Forelimb muscle (tissue), 1 donor: Measurements from ENCODE around the gene HSPA6. TPM values are rescaled to one million over a fixed set of nuclear protein-coding genes. Genes with fewer than 3 reads are reported as not detected.
"Not testable (repeated sequence)": the region's sequence is repeated elsewhere in the genome, so short reads cannot be mapped to it uniquely, and the experiment has no call there.

Experiments used
- DNase-seq: peaks from one replicate; pipeline ENCODE4 v3.0.0-alpha.2; 2013; ENCODE audit warnings: low read depth
- polyA plus RNA-seq: library from polyadenylated mRNA; unstranded; fragments of 120-200 nt; gene quantifications from one replicate; pipeline ENCODE4 v1.2.1, GENCODE V29; 2013; ENCODE audit not compliant: insufficient read length

HSPA6 gene
- polyA plus RNA-seq, 1 donor: 0.57 TPM

DNA sequence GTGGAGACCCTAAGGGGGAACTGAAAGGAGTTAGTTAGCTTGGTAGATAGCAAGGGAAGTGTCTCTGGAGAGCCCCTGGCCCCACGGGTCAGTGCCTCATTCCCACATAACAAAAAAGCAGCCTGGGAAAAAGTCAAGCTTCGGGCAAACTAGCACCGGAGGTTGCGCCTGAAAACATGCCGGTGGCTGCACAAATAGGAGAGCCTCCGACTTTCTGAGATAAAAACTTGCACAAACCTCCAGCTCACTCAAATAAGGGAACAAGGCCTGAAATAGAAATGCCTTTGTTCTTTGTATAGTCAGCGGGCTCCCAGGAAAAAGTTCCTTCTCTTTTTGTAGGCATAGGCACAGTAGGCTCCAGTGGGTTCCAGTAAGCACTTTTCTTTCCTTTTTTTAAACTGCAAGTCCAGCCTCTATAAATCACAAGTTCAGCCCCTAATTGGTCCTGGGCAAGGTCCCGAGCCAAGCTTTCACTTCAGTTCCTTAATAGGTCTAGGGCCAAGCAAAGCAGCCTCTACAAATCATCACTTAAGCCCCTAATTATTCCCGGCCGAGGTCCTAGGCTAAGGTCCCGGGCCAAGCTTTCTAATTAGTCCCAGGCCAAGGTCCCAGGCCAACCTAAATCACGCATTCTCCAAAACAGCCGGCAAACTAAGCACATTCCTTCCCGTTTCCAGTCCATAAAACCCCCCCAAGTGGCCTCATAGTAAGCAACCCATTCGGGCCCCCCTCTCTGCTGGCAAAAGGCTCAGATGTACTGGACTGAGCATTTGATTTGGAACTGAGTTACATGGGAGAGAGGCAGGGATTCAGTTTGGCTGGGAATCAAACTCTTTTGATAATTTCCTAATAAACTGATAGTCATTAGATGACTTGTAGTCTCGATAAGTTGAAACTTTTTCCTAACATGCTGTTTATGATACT is 8.6 kb downstream of the HSPA6 start:
- not testable (repeated sequence) for DNase-seq

DNA sequence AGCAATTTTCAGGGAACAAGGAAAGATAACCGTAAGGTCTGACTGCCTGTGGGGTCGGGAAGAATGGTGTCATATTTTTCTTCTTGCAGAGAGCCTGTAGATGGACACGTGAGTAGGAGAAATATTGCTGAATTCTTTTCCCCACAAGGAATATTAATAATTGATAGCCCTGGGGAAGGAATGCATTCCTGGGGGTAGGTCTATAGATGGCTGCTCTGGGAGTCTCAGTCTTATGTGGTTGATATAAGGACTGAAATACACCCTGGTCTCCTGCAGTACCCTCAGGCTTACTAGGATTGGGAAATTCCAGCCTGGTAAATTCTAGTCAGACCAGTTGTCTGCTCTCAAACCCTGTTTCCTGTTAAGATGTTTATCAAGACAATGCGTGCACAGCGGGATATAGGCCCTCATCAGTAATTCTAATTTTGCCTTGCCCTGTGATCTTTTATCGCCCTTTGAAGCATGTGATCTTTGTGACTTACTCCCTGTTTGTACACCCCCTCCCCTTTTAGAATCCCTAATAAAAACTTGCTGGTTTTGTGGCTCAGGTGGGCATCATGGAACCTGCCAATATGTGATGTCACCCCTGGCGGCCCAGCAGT is 12.8 kb downstream of the HSPA6 start:
- DNase-seq: not testable (repeated sequence)

DNA sequence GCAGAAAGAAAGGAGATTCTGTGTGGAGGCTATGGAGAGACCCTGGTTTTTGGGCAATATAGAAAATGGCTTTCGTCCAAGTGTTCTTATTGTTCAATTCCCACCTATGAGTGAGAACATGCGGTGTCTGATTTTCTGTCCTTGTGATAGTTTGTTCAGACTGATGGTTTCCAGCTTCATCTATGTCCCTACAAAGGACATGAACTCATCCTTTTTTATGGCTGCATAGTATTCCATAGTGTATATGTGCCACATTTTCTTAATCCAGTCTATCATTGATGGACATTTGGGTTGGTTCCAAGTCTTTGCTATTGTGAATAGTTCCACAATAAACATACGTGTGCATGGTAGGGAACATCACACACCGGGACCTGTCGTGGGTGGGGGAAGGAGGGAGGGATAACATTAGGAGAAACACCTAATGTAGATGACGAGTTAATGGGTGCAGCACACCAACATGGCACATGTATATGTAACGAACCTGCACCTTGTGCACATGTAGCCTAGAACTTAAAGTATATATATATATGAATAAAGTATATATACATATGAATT is 14.7 kb downstream of the HSPA6 start:
- not testable (repeated sequence) for DNase-seq

DNA sequence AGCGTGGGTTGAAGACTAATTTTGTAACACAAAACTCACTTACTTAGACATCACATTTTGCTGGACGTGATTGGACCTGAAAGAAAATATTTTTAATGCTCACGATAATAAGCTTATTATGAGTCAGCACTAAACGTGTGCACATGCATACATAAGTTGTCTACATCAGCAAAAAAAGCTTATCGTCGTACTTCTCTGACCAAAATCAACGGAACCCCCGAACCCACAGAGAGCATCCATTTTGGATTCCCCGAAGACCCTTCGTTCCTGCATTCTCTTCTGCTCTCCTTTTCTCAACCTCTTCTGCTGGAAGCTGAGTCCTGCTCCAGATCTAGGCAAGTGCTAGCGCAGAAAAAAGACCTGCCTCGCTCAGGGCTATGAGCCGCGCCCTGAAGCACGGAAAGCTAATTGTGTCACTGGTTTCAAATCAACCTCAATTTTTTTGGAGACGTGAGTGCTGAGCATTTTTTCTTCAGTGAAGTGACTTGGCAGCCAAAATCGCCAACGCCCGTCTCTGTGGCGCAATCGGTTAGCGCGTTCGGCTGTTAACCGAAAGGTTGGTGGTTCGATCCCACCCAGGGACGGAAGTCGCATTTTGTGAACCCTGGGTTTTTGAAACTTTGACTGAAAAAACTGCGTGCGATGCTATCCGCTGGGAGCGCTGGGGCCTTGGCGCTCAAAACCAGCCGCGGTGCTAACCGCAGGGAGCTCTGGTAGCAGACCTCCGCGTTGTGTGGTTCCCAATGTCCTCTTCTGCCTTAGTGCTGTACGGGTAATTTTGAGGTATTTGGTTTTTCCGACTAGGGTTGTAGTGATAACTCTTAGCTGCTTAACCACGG is 15.6 kb downstream of the HSPA6 start:
- not testable (repeated sequence) for DNase-seq

DNA sequence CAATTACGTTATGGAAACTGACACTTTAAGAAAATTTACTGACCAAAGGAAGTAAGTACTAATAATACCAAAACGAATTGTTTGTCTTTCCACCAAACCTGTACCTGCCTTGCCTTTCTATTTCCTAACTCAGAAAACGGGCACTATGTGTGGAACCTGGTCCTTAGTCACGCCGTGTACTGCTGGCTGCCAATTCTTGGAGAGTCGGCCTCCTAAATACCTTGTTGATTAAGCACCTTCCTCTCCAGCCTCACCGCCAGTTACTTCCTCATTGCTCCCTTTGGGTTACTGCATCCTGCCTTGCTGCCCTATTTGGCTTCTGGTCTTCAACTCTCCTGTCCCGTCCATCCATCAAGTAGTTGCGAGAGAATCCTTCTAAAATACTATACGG is 16.2 kb downstream of the HSPA6 start:
- not testable (repeated sequence) for DNase-seq

DNA sequence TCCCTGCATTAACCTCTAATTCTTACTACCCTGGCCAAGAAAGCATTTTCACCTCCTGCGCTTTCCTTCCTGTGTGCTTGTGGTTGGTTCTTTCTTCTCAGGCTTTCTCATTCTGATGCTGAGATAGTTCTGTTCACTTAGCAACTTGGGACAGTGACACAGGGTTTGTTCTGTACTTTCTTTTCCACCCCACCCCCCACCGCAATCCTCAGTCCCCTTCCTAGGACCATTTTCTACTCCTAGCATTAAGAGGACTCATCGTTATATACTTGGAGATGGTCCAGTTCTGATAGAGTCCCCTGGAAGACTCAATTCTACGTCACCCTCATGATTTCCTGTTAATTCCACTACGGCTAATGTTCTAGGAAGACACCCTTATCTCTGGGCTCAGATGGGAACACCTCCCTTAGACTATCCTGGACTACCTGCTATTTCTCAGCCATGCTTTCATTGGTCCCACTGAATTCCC is 17.8 kb downstream of the HSPA6 start:
- not testable (repeated sequence) for DNase-seq

DNA sequence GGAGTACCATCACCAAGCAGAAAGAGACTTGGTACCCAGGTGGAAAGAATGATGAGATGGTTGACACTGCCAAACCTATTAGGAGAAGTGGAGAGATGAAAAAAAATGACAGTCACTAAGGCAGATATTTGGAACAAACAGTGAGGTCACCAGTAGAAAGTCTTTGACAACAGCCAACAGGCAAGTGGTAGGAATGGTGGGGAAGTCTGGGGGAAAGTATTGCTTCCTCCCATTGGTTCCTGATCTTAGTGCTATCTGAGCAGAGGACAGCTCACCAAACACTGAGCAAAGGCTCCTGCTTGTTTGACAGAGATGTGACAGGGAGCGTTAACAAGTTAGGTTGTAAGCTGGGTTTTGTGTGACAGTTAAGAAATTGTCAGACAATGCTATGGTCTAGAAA is 18.8 kb downstream of the HSPA6 start:
- not testable (repeated sequence) for DNase-seq

DNA sequence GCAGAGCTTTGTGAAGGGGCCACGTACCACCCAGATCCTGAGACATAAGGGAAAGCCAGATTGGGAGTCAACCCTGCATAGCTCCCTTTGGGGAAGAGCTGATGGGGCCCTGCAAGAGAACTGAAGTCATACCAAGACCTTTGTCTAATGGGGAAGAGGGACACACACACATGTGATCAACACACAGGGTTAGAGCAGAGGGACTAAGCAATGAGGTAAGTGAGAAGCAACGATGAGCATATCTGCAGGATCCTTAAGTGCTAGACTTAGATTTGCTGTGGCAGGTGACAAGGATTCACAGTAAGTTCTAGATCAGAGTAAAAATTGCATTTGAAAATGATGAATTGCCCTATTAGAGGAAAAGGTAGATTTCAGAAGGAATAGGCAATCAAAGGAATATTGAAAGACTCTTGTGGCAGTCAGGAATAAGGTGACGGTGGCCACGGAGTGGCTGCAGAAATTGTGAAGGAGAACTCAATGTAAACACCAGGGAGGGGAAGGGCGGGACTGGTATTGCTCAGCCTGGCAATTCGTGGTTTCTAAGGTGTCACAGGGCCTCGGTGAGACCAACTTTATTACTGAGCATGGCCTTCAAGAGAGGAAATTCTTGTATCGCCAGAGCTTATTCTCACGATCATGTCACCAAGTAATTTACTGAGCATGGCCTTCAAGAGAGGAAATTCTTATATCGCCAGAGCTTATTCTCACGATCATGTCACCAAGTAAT is 20.8 kb downstream of the HSPA6 start:
- DNase-seq: not testable (repeated sequence)

DNA sequence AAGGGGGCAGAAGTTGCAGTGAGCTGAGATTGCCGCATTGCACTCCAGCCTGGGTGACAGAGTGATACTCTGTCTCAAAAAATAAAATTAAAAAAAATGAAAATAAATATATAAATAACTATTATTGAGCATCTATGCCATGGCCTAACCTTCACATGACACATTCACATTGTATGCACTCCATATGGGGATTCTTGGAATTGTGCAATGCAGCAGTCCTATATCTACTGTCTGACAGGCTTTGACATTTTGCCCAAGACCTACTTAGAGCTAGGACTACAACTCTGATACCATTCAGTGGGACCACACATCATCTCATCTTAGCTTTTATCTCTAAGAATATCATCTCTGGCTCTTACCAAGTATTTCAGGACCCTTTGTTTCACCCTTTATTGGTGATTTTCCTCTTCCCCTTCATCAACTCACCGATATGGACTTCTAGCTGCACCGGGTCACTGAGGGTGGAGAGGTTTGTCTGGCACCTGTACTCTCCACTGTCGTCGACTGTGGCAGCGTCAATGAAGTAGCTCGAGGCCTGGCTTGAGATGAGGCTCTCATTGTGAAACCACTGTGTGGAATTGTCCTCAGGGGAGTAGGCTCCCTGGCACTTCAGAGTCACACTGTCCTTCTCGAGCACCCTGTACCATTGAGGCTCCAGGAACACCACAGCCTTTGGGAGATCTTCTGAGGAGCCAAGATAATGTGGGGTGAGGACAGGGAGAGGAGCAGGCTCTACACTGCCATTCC is 23.8 kb downstream of the HSPA6 start:
- DNase-seq: not testable (repeated sequence)

DNA sequence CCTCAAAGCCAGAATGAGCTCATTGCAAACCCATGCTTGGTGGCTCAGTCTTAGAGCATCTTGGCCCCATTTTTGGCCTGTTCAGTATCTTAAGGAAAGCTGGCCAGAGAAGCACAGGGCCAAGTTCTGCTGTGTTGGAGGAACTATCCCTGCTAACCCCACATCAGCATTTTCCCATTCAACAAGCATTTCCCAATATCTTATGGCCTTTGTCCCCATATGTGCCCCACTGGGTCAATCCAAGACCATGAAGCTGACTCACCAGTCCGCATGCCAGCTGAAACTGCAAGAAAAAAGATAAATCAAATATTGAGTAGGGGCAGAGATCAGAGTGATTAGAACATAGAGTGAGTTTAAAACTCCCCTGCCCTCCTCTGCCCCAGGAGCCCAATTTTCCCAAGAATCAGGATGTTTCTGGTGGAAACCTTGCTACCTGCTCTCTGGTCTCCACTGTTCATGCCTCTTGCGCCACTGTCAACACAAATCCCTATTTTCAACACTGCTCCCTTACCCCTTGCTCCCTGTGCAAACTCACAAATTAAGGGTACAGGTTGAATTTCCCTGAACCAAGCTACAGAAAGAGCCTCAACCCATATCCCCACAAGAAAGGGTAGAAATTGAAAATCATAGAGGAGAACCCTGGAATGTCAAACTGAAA is 24.5 kb downstream of the HSPA6 start:
- DNase-seq: not testable (repeated sequence)

DNA sequence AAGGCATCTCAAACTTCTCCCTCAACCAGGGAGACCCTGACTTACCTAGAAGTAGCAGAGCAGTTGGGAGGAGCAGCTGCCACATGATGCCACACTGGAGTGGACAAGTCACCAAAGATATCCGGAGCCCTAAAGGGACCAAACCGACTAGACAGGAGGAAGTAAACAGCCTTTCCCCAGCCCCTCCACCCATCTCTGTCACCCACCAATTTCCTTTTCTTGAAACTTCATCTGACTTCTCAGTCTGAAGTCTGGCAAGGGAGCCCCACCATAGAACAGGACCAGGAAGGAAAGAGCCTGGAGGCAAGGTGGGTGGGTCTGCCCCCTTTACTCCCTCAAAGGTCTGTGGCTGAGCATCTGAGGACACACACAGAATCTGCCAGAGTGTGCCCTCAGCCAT is 25.3 kb downstream of the HSPA6 start, which contains the start of gene FCGR3A:
Gene FCGR3A (minus strand): TSS at position 167 of the 400 bp plus-strand sequence. CDS start 82 bp downstream, at position 85.
- DNase-seq: no peak

DNA sequence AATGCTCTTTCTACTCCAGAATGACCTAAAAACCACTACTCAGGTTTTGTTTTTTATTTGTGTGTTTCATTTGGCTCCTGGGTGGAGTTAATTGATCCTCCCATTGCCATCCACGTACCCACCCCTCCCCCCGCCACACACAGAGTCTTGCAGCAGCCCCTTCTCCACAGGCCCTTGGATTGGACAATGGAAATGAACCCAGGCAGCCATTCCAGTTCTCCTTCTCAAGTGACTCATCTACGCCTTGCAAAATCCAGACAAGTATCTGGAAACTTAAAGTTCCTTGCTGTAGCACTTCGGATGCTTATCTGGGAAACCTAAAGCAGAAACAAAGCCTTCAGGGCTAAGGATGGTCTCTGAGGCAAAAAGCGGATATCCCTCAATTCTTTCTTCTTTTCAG is 26.6 kb downstream of the HSPA6 start:
- not testable (repeated sequence) for DNase-seq

DNA sequence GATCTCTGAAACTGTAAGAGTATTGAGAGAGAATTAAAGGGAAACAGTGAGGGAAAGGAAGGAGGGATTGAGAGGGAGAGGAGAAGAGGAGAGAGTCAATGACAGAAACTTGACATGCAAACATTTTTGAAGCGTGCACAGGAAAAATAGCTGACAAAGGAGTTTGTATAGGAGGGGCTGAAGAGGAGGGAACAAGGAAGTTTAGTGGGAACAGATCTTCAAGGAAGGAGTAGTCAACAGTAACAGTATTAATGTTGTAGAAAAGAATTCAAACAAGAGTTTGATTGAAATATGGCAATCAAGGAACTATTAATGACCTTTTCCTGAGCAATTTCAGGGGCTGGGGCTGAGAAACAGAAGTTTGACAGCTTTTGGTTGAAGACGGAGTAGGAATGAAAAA is 29.3 kb downstream of the HSPA6 start:
- DNase-seq: not testable (repeated sequence)

DNA sequence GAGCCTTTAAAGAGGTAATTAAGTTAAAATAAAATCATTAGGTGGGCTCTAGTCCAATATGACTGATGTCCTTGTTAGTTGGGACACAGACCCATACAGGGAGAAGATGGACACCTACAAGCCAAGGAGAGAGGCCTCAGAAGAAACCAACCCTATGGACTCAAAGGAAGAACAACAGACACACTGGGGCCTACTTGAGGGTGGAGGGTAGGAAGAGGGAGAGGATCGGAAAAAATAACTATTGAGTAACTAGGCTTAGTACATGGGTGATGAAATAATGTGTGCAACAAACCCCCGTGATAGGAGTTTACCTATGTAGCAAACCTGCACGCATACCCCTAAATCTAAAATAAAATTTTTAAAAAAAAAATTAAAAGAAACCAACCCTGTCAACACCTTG is 30.0 kb downstream of the HSPA6 start:
- not testable (repeated sequence) for DNase-seq

DNA sequence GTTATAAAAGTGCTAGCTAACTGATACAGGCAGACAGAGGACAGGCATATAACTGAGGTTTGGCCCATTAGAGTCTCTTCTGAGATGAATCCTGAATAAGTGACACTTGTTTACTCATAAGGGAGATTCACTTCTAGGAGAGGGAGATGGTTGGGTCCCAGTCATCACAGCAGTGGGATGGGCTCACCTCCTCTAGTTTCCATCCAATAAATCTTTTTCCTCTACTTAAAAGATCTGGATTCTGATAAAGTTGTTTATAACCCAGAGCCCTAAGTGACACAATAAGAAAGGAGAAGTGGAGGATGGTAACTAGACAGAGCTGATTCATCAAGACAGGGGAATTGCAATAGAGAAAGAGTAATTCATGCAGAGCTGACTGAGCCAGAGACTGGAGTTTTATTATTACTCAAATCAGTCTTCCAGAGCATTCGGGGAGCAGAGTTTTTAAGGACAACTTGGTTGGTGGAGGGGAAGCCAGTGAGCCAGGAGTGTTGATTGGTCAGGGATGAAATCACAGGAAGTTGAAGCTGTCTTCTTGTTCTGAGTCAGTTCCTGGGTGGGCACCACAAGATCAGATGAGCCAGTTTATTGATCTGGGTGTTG is 30.6 kb downstream of the HSPA6 start:
- DNase-seq: not testable (repeated sequence)

DNA sequence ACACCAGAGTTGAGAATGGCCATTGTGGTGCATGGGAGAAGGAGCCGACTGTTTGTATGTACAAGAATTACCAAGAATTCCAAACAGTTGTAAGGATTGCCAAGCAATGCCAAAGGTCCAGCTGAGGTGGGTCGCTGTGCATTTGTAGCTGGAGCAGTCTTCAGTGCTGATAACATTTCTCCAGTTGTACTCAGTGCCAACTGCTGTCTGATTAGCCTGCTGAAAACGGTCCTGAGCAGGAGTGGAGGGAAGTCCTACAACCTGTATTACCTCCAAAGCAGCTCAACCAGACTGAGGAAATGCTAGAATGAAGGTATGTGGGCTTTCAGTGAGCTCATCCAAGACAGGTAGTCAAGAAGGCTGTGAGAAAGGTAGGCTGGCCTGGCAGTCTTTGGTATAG is 31.8 kb downstream of the HSPA6 start:
- DNase-seq: not testable (repeated sequence)

DNA sequence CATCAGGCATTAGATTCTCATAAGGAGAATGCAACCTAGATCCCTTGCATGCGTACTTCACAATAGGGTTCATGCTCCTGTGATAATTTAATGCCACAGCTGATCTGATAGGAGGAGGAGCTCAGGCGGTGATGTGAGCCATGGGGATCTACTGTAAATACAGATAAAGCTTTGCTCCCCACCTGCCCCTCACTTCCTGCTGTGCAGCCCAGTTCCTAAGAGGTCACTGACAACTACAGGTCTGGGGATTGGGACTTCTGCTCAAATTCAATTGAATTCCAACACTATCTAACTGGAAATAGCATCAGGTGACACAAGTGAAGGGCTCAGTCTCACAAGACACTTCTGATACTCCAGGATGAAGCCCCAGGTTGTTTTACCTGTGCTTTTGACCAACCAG is 32.6 kb downstream of the HSPA6 start:
- not testable (repeated sequence) for DNase-seq

DNA sequence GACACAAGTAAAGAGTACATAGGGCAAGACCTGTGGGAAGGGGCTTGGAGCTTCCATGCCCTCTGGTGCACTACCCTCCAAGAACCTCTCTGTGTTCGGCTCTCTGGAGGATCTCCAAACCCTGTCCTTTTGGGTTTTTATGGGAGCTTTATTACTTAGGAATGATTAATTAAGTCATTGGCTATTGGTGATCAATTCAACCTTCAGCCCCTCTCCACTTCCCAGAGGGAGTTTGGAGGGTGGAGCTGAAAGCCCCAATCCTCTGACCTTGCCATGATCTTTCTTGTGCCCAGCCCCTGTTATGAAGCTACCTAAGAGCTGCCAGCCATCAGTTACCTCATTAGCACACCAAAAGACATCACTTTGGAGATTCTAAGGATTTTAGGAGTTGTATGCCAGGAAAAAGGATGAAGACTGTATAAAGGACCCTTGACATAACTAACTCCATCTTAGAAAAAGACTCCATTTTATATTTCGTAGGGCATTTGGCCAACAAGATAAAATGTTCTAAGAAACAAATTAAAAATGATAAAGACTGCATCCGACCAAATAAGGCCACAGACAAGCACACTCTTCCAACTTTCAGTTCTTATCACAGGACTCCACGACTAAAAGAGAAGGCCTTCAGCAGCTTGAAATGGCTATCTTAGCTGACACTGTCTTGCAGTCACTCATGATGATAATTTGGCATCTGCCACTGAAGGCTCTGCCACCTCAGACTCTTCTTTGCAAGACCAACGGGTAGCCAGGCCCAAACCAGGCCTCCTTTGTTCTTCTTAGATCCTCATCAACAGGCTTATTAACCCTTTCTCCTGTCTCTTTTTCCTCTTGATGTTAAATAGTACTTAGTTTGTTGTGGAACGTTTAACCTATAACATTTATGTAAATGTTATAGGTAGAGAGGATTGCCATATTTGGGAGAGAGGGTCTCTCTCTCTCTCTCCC is 33.4 kb downstream of the HSPA6 start:
- not testable (repeated sequence) for DNase-seq
